GM21786 (cell line): ENCODE measurements around the gene SYNRG.

ENCODE experiments used
- ATAC-seq: cut with Tn5 transposase; IDR thresholded peaks from one replicate; pipeline ENCODE4 v1.9.1; 2021; ENCODE audit not compliant: unreplicated experiment

The SYNRG gene

DNA sequence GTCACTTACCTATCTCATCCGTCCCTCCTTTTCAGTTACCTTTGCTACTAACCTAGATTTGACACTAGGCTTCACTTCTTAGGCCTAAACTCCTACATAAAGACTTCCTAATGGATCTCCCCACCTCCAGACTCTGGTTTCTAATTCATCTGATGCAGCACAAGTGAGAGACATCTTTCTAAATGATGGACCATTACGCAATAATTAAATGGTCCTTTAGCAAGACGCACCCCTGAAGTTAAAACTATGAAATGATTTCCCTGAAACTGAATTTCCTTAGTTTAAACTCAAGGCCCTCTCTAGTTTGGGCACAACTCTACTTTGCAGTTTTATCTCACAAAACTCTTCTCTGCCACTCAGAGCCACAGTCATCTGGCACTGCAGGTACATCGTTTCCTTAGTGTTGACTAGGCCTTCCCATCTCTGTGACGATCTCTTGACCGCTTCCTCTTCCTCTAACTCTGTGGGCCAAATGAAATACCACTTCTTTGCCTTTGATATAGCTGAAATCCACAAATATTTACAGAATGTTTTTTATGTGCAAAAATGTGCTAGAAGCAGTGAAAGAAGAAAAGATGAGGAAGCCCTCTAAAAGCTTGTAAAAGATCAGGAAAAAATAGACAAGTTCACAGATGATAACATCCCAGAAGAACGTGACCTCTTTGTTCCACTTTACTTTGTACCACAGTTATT, 3.3 kb downstream of the SYNRG start:
- no peak for ATAC-seq

GRCh38 chr17:37605081-37605480, 4.1 kb downstream of the SYNRG start:
- no peak for ATAC-seq

- ATAC-seq, result no peak
Observed at GRCh38 chr17:37604556-37604955, 4.7 kb downstream of the SYNRG start.

DNA sequence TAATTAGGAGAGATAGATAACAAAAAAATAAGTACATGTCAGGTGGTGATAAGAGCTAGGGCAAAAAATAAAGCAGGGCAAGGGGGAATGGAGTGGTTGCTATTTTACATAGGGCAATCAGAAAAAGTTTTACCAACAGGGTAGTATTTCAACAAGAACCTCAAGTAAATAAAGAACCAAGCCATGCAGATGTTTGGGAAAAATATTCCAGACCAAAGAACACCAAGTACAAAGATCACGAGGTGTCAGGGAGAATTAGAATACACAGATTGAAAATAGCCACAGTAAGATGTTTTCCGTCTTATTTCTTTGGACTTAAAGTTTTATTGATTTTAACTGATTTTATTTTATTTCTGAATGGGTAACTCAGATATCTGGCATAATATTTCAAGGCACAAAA, 11.1 kb downstream of the SYNRG start:
- no peak for ATAC-seq

DNA sequence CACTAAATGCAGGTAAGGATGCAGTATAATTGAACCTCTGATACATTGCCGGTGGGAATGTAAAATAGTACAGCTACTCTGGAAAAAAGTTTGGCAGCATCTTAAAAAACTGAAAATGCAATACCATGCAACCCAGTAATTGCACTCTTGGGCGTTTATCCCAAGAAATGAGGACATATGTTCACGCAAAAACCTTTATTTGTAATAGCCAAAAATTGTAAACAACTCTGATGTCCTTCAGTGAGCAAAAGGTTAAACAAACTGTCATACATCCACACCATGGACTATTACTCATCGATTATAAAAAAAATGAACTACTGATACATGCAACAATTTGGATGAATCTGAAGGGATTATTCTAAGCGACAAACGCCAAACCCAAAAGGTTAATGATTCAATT, 16.9 kb downstream of the SYNRG start:
- no peak for ATAC-seq

DNA sequence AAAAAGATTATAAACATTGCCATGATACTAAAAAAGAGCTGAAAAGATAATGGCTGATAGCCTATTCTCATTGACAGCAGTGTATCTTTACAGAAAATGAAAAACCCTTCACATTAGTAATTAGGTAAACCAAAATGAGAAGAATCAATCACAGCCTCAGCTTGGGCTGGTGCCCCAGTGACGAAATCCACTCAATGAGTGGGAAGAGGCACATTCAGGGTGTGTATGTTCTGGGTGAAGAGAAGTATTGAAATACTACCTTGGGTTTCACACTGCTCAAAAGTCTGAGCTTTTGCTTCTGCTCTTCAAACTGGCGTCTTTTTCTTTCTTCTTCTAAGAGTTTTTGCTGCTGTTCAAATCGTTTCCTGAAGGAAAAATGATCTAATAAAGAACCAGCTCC, 24.2 kb downstream of the SYNRG start:
- no peak for ATAC-seq

- no peak for ATAC-seq
Observed at GRCh38 chr17:37576281-37576680, 32.9 kb downstream of the SYNRG start.

DNA sequence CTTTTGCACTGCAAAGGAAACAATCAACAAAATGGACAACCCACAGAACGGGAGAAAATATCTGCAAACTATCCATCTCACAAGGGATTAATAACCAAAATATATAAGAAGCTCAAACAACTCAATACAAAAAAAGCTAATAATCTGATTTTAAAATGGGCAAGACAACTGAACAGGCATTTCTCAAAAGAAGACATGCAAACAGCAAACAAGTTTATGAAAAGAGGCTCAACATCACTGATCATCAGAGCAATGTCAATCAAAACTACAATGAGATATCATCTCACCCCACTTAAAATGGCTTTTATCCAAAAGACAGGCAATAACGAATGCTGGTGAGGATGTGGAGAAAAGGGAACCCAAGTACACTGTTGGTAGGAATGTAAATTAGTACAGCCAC, 34.8 kb downstream of the SYNRG start:
- ATAC-seq, result no peak

DNA sequence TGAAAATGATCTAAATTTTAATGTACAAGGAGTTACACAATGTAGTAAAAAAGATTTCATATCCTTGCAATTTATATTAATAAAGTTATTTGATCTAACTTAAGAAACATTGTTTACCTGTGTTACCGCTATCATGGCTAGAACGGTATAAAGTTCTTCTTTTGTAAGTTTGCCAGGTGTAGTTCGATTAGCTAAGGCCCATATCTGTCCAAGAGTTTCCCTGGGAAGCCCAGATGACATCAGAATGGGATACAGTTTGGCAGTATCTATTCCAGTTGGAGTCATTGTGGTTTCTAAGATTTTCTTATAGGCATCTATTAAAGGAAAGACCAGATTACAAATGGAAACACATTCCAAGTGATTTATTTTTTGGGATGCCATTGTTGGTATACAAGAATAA, 37.5 kb downstream of the SYNRG start:
- ATAC-seq, result no peak

DNA sequence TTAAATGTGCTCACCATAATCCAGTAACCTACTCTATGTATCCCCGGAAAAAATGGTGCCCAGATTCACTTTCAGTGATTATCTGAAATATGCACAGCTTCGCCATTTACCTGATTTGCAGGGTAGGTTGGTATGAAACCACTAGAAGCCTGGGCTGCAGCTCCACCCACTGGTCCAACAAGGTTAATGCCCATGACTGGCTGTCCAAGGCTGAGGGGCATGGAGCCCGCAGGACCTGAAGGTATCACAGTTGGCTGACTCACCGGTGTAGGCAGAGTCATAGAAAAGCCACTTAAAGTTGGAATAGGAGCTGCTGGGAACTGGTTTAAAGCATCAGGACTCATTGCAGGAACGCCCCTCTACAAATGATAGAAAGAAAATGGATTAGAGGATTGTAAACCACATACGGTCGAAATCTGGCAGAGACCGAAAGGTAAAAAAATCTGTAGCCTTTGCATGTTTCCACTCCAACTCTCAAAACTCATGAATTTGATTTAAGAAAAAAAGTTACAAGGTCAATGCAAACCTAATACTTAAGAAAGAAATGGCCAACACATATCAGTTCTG, 38.6 kb downstream of the SYNRG start:
- no peak for ATAC-seq

DNA sequence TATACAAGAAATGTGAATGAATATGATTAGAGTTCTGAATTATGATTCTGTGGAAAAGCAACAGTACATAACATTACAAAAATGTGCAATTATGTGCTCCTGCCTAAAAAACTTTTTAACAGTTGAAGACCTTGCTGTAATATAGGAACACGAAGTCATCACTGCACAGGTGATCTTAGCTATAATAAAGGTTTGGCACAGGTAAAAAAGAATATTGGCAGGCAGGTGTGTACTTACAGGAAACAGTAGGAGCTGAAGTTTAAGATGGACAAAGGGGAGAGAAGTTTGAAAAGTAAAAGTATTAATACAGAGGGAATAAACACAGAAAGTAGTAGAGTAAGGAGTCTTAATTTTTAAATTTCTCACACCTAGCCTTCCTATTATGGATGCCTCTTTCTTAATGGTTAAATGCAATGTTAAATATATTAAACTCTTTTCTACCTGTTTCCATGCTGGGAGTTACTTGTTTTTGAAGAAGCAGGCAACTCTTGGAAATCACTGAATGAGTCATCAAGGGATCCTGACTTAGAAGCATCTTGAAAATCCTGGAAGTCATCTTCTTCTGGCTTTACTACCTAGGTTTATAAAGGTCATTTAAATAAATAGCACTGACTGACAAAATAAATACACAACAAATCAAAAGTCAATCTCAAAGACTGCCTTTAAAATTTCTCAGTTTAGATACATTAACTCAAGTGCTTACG, 40.7 kb downstream of the SYNRG start:
- no peak for ATAC-seq

- ATAC-seq, result no peak
Observed at GRCh38 chr17:37567538-37567937, 41.7 kb downstream of the SYNRG start.

- no peak for ATAC-seq
Observed at GRCh38 chr17:37567137-37567536, 42.1 kb downstream of the SYNRG start.

- ATAC-seq, result no peak
Observed at GRCh38 chr17:37564252-37564651, 45.0 kb downstream of the SYNRG start.

DNA sequence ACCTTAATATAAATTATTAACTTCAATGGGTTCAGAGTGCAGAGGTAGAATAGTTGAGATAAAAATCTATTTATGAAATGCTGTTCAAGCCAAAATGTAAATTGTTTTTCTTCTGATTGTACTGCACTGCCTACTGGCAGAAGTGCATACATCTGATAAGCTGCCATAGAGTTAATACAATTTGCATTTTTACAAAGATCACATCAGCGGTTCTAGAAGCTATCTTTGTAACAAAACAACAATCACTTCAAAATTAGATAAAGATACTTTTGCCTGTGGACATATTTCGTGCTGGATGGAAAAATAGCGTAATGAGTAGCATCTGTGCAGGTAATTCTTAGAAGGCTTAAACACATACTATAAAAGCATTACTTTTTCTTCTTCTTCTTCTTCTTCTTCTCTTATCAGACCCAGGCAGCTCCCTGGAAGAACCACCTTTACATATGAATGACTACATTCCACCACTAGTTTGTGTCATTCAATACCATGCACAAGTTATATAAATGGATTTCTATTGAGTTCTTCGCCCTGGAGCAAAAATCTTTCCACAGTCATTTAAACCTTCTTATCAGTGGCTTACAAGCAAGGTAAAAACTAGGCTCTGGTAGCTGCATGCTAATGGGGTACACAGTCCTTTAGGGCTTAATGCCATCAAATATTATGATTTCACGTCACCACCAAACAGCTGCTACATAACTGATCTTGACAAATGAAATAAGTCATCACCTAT, 47.0 kb downstream of the SYNRG start:
- ATAC-seq, result no peak

GRCh38 chr17:37558299-37558698, 50.9 kb downstream of the SYNRG start:
- ATAC-seq, result no peak

- no peak for ATAC-seq
Observed at GRCh38 chr17:37557482-37557881, 51.7 kb downstream of the SYNRG start.

- ATAC-seq, result no peak
Observed at GRCh38 chr17:37555386-37555785, 53.8 kb downstream of the SYNRG start.

DNA sequence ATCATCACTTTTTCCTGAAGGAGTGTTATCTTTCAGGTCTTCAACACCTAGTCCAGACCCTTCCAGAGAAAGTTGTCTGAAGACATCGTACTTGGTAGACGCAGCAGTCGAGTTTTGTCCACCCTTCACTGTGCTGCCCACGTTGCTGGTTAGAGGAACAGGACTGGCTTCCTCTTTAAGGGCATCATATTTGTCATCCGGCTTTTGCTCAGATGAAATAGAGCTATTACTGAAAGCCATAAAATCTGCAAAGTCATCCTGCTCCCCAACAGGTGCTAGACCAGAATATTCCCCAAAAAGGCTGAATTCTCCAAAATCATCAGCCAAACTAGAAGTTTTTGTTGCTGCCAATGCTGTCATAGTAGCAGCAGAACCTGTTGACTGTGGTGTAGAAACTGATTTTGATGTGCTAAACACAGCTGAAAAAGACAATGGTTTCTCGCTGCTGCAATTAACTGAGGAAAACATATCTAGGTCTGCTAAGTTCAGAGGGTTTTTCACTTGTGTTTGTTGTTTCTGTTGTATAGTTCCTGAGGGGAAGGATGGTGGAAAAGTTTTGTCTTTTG, 55.7 kb downstream of the SYNRG start:
- no peak for ATAC-seq

GRCh38 chr17:37551788-37552187, 57.4 kb downstream of the SYNRG start:
- ATAC-seq, result no peak

DNA sequence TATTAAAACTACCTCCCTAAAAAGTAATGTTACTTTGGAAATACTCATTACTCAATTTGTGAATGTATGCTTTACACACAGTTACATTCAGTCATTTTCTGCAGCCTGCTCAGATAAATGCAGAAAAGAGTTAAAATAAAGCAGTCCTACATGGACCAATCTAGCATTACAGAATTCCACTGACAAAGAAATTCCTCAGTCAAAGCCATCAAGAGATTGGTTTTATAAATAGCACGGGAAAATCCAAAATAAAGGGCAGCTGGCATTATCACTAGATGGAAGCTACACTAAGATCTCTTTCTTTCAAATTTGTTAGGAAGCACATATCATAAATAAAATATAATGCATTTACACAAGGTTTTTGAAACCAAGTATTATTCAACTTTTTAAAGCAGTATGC, 61.2 kb downstream of the SYNRG start:
- ATAC-seq, result no peak

GRCh38 chr17:37546302-37546701, 62.9 kb downstream of the SYNRG start:
- ATAC-seq, result no peak
